ENCODE results near the gene STAC3.
A peak's percentile ranks its signal among the peaks of the same experiment; 100 is the strongest.

The STAC3 gene

GRCh38 chr12:57236201-57236924, 14.6 kb downstream of the STAC3 start:
- peak overlapping the region; percentile 99 for H3K4me2 ChIP-seq (ENCODE audit: low read length)

DNA sequence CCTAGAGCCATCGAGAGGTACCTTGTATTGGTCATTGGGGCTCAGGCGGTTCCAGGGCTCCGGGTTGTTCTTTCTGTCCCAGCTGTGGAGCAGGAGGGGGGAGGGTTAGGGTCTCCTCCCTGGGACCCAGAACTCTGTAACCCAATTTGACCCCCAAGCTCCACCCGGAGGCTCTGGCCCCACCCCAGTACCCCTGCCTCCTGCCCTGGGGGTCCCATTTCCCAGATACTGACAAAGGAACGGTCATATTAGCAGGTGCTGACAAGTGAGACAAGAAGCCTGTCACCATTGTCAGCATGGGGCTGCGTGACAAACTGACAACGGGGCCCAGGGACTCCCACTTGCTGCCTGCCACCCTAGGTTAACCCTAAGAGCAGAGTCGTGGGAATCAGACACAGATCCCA, 15.3 kb downstream of the STAC3 start:
- Histone ChIP-seq H3K27ac (ENCODE audit: low read depth, low read length) (no peak overlapping the region), H4K20me1 (ENCODE audit: control insufficient read depth, insufficient read depth, low read depth, low read length) (peaks cover 18% of the 10 kb centered on the region; the same call in 1 of the 2 replicates), H3F3A (ENCODE audit: control insufficient read depth, insufficient read depth) (peaks cover 47% of the 10 kb centered on the region), H3K9me3 (ENCODE audit: control insufficient read depth, insufficient read depth, low read length) (no peaks in the 10 kb centered on the region), H3K4me1 (ENCODE audit: control insufficient read depth, low read length) (peaks cover 93% of the 10 kb centered on the region), H3K79me2 (ENCODE audit: control insufficient read depth, low read length) (peaks cover 21% of the 10 kb centered on the region), H3K4me3 (ENCODE audit: low read length) (peak overlapping the region; percentile 46), H3K27me3 (ENCODE audit: control insufficient read depth, low read length) (no peaks in the 10 kb centered on the region), H3K9me2 (replicated peaks; ENCODE audit: control insufficient read depth, low read length) (no peaks in the 10 kb centered on the region), H3K36me3 (ENCODE audit: control insufficient read depth, low read length) (peaks cover 57% of the 10 kb centered on the region), H3K4me2 (ENCODE audit: low read length) (peak overlapping the region; percentile 98)
- TF ChIP-seq EZH2phosphoT487 (IDR thresholded peaks at IDR 0.05; ENCODE audit: borderline replicate concordance, low read length): no peak
- TF ChIP-seq, protein P1, sequence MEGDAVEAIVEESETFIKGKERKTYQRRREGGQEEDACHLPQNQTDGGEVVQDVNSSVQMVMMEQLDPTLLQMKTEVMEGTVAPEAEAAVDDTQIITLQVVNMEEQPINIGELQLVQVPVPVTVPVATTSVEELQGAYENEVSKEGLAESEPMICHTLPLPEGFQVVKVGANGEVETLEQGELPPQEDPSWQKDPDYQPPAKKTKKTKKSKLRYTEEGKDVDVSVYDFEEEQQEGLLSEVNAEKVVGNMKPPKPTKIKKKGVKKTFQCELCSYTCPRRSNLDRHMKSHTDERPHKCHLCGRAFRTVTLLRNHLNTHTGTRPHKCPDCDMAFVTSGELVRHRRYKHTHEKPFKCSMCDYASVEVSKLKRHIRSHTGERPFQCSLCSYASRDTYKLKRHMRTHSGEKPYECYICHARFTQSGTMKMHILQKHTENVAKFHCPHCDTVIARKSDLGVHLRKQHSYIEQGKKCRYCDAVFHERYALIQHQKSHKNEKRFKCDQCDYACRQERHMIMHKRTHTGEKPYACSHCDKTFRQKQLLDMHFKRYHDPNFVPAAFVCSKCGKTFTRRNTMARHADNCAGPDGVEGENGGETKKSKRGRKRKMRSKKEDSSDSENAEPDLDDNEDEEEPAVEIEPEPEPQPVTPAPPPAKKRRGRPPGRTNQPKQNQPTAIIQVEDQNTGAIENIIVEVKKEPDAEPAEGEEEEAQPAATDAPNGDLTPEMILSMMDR (IDR thresholded peaks at IDR 0.05; ENCODE audit: low read depth, low read length, poor library complexity, severe bottlenecking): no peak

More at GRCh38 chr12:57236201-57236924, 14.6 kb downstream of the STAC3 start:
- no peak overlapping the region for H3K27ac ChIP-seq (ENCODE audit: low read depth, low read length)
- H4K20me1 ChIP-seq (ENCODE audit: control insufficient read depth, insufficient read depth, low read depth, low read length): peaks cover 12% of the 10 kb centered on the region; the same call in 1 of the 2 replicates
- H3K4me3 ChIP-seq (ENCODE audit: low read length): peak overlapping the region; percentile 46
- no peaks in the 10 kb centered on the region for H3K9me3 ChIP-seq (ENCODE audit: control insufficient read depth, insufficient read depth, low read length)
- H3K27me3 ChIP-seq (ENCODE audit: control insufficient read depth, low read length): no peaks in the 10 kb centered on the region
- H3F3A ChIP-seq (ENCODE audit: control insufficient read depth, insufficient read depth): peaks cover 47% of the 10 kb centered on the region
- peaks cover 93% of the 10 kb centered on the region for H3K4me1 ChIP-seq (ENCODE audit: control insufficient read depth, low read length)
- H3K9me2 ChIP-seq (replicated peaks; ENCODE audit: control insufficient read depth, low read length): no peaks in the 10 kb centered on the region
- H3K36me3 ChIP-seq (ENCODE audit: control insufficient read depth, low read length): peaks cover 53% of the 10 kb centered on the region
- no peak for TF ChIP-seq EZH2phosphoT487 (IDR thresholded peaks at IDR 0.05; ENCODE audit: borderline replicate concordance, low read length)
- TF ChIP-seq, protein P1 (IDR thresholded peaks at IDR 0.05; ENCODE audit: low read depth, low read length, poor library complexity, severe bottlenecking): no peak
- peaks cover 21% of the 10 kb centered on the region for H3K79me2 ChIP-seq (ENCODE audit: control insufficient read depth, low read length)

GRCh38 chr12:57235017-57235727, 15.8 kb downstream of the STAC3 start:
- TF ChIP-seq, protein P1 (IDR thresholded peaks at IDR 0.05; ENCODE audit: low read depth, low read length, poor library complexity, severe bottlenecking): peak; percentile 8
- TF ChIP-seq EZH2phosphoT487 (IDR thresholded peaks at IDR 0.05; ENCODE audit: borderline replicate concordance, low read length): no peak
- no peaks in the 10 kb centered on the region for H3K9me2 ChIP-seq (replicated peaks; ENCODE audit: control insufficient read depth, low read length)
- peak overlapping the region; percentile 98 for H3K4me2 ChIP-seq (ENCODE audit: low read length)
- no peaks in the 10 kb centered on the region for H3K9me3 ChIP-seq (ENCODE audit: control insufficient read depth, insufficient read depth, low read length)
- no peaks in the 10 kb centered on the region for H3K27me3 ChIP-seq (ENCODE audit: control insufficient read depth, low read length)
- H3K4me3 ChIP-seq (ENCODE audit: low read length): peak overlapping the region; percentile 46
- H3K36me3 ChIP-seq (ENCODE audit: control insufficient read depth, low read length): peaks cover 62% of the 10 kb centered on the region
- H4K20me1 ChIP-seq (ENCODE audit: control insufficient read depth, insufficient read depth, low read depth, low read length): peaks cover 23% of the 10 kb centered on the region; the same call in 1 of the 2 replicates
- H3F3A ChIP-seq (ENCODE audit: control insufficient read depth, insufficient read depth): peaks cover 43% of the 10 kb centered on the region
- H3K79me2 ChIP-seq (ENCODE audit: control insufficient read depth, low read length): peaks cover 26% of the 10 kb centered on the region
- H3K27ac ChIP-seq (ENCODE audit: low read depth, low read length): peak overlapping the region; percentile 71
- peaks cover 95% of the 10 kb centered on the region for H3K4me1 ChIP-seq (ENCODE audit: control insufficient read depth, low read length)

Measured in DOHH2 (cell line).